K562 (cell line): ENCODE data around the gene EGFR. TPM values are rescaled to one million over a fixed set of nuclear protein-coding genes. Genes with fewer than 3 reads are reported as not detected.

ENCODE experiments used
- ATAC-seq: fragments of 200-7000 bp; cut with Tn5 transposase; 3 replicates; pipeline ENCODE4 v1.9.1; 2020; ENCODE audit warnings: moderate library complexity
- BruUV-seq: library from RNA; stranded (reverse); fragments of 400-500 nt; replicated peaks from 2 replicates; lab custom pipeline; 2021; lab: Mats Ljungman, UMichigan
- CTCF ChIA-PET: fragments of 300-600 bp; formaldehyde crosslinking; extraction: SDS; loops from one replicate; lab custom pipeline; 2021; ENCODE audit warnings: low intra/inter-chr PET ratio; lab: Yijun Ruan, JAX
- POLR2A ChIA-PET: fragments of 300-600, 350-650 bp; sonication (Branson Sonifier 250); formaldehyde crosslinking; extraction: SDS; loops from one replicate; lab custom pipeline; 2021; ENCODE audit warnings: antibody characterized with exemption, inconsistent platforms; lab: Yijun Ruan, JAX
- DNase-seq, 4 experiments: peaks; one replicate each; pipeline versions ENCODE4 v3.0.0 to v3.0.0-alpha.2; 2011 to 2018; ENCODE audit warnings: low spot score in 3 of 4, mixed read lengths in 3 of 4; ENCODE audit errors: extremely low read depth in 1 of 4
- FAIRE-seq: peaks from 2 replicates; lab custom pipeline; 2011; peaks lifted over from hg19 to GRCh38; lab: Jason Lieb, UNC
- H2AFZ ChIP-seq: 2 replicates; pipeline ENCODE4 v1.6.0; 2011; ENCODE audit warnings: low read depth, low read length, control low read depth, inconsistent platforms
- H3K27ac ChIP-seq: fragments of 200-600 bp; 3 replicates; pipeline ENCODE4 v1.8.0; 2011; ENCODE audit warnings: low read depth, mild to moderate bottlenecking, control low read depth, inconsistent platforms, low read length, moderate library complexity, mixed read lengths; ENCODE audit errors: extremely low read depth
- H3K27me3 ChIP-seq, 2 experiments: fragments of 300-600 bp in 1 of 2; 2 replicates in 1 of 2; 3 replicates in 1 of 2; pipeline versions ENCODE4 v1.6.0 to v1.8.0; 2011; ENCODE audit warnings: inconsistent platforms in 2 of 2, low read length in 2 of 2, mild to moderate bottlenecking in 1 of 2, mixed read lengths in 1 of 2, moderate library complexity in 1 of 2; ENCODE audit not compliant: control insufficient read depth in 2 of 2, insufficient read depth in 2 of 2
- H3K36me3 ChIP-seq: fragments of 300-600 bp; 3 replicates; pipeline ENCODE4 v1.8.0; 2011; ENCODE audit warnings: mild to moderate bottlenecking, low read length, inconsistent platforms; ENCODE audit not compliant: control insufficient read depth, insufficient read depth
- H3K4me1 ChIP-seq, 2 experiments: fragments of 200-600 bp in 1 of 2; replicated peaks in 1 of 2; 2 replicates in 1 of 2; 3 replicates in 1 of 2; pipeline versions ENCODE4 v1.5.1 to v1.8.0; 2011; ENCODE audit warnings: inconsistent platforms in 2 of 2, low read length in 2 of 2, mild to moderate bottlenecking in 1 of 2, mixed read lengths in 1 of 2, moderate library complexity in 1 of 2; ENCODE audit not compliant: control insufficient read depth in 2 of 2, insufficient read depth in 2 of 2
- H3K4me2 ChIP-seq: 2 replicates; pipeline ENCODE4 v1.6.1; 2011; ENCODE audit warnings: low read length, control low read depth, inconsistent platforms, mixed read lengths; ENCODE audit not compliant: insufficient read depth
- H3K4me3 ChIP-seq: fragments of 200-600 bp; sonication (generic), shearing (Covaris generic); 2 replicates; pipeline ENCODE4 v1.5.1; 2016; ENCODE audit warnings: control low read depth, inconsistent platforms
- H3K79me2 ChIP-seq: fragments of 200-600 bp; 3 replicates; pipeline ENCODE4 v1.8.0; 2011; ENCODE audit warnings: low read length, inconsistent platforms; ENCODE audit not compliant: control insufficient read depth, insufficient read depth
- H3K9ac ChIP-seq, 2 experiments: 2 replicates each; pipeline versions ENCODE4 v1.6.0 to v1.6.1; 2011; ENCODE audit warnings: low read depth in 2 of 2, low read length in 2 of 2, control low read depth in 1 of 2, inconsistent platforms in 1 of 2, mild to moderate bottlenecking in 1 of 2, mixed read lengths in 1 of 2; ENCODE audit not compliant: insufficient read depth in 1 of 2
- H3K9me1 ChIP-seq: one replicate; pipeline ENCODE4 v1.6.0; 2011; ENCODE audit warnings: inconsistent platforms, mild to moderate bottlenecking, low read length, moderate library complexity; ENCODE audit not compliant: control insufficient read depth, insufficient read depth
- H3K9me3 ChIP-seq: replicated peaks from 2 replicates; pipeline ENCODE4 v1.5.1; 2011; ENCODE audit warnings: low read depth, low read length, inconsistent platforms; ENCODE audit not compliant: control insufficient read depth, insufficient read depth
- H4K20me1 ChIP-seq: replicated peaks from 2 replicates; pipeline ENCODE4 v1.6.1; 2011; ENCODE audit warnings: low read length, inconsistent platforms, mixed read lengths; ENCODE audit not compliant: control insufficient read depth, insufficient read depth
- EGR1 ChIP-seq: fragments of 450-650 bp; conservative IDR thresholded peaks from 2 replicates; pipeline ENCODE4 v1.6.1; 2017; ENCODE audit warnings: mild to moderate bottlenecking
- HNRNPL ChIP-seq: fragments of 200-400 bp; formaldehyde crosslinking; IDR thresholded peaks from 2 replicates; pipeline ENCODE4 v1.6.1; 2017; ENCODE audit warnings: low read depth, mild to moderate bottlenecking, low read length
- NELFE ChIP-seq: IDR thresholded peaks from 2 replicates; pipeline ENCODE4 v1.6.1; 2011; ENCODE audit warnings: mild to moderate bottlenecking; ENCODE audit not compliant: insufficient read depth, insufficient read length
- OTX1 ChIP-seq: fragments of 450-650 bp; formaldehyde crosslinking; IDR thresholded peaks from 2 replicates; pipeline ENCODE4 v1.4.0; 2022; ENCODE audit warnings: mild to moderate bottlenecking
- PREB ChIP-seq: sonication (generic); formaldehyde crosslinking; IDR thresholded peaks from 2 replicates; pipeline ENCODE4 v1.8.1; 2023; ENCODE audit warnings: mild to moderate bottlenecking, missing genetic modification reagents
- ZNF639 ChIP-seq, 2 experiments: fragments of 200-800 bp in 1 of 2; sonication (Bioruptor generic) in 1 of 2; sonication (generic) in 1 of 2; formaldehyde crosslinking in 1 of 2; IDR thresholded peaks in 1 of 2; conservative IDR thresholded peaks in 1 of 2; 2 replicates each; pipeline versions ENCODE4 v1.5.0 to v1.6.1; 2016 to 2020; ENCODE audit warnings: missing compliant biosample characterization in 1 of 2, missing genetic modification characterization in 1 of 2, missing genetic modification reagents in 1 of 2
- WGBS: fragments of 100-300 bp; shearing (Covaris generic); methylation state at CpG from one replicate; pipeline ENCODE4 v1.1.6; 2016; ENCODE audit warnings: low coverage, mixed read lengths; ENCODE audit not compliant: insufficient coverage; ENCODE audit errors: missing lambda C conversion rate; 5-methylcytosine and 5-hydroxymethylcytosine counted together
- in situ Hi-C: fragments of 300-500 bp; cut with MboI; formaldehyde crosslinking; loops from 4 replicates; pipeline ENCODE4 v1.15.0; 2018; ENCODE audit warnings: inconsistent platforms, mixed read lengths
- intact Hi-C: fragments of 100-400 bp; cut with micrococcal nuclease; formaldehyde crosslinking; loops from 2 replicates; pipeline ENCODE4 v1.14.2; 2022
- polyA plus RNA-seq, 8 experiments: library from polyadenylated mRNA; depleted of rRNA in 4 of 8; stranded (reverse) in 5 of 8; unstranded in 3 of 8; fragments of >200 nt; fragmentation: Nextera tagmentation in 2 of 8; fragmentation: Illumina TruSeq in 1 of 8; extraction: Ambion mirVana in 2 of 8; extraction: Trizol in 1 of 8; gene quantifications; 2 replicates each; pipeline versions ENCODE4 v1.2.1 to v1.2.3, GENCODE V29; 2011 to 2014; ENCODE audit warnings: inconsistent platforms in 1 of 8, missing spikeins in 1 of 8
- total RNA-seq, 7 experiments: library from RNA; depleted of rRNA in 6 of 7; stranded (reverse); fragments of >200 nt in 6 of 7; fragmentation: Illumina TruSeq in 2 of 7; extraction: Trizol in 2 of 7; gene quantifications; 2 replicates each; pipeline versions ENCODE4 v1.2.1 to v1.2.3, GENCODE V29; 2011 to 2021; ENCODE audit warnings: low replicate concordance in 1 of 7

EGFR gene
- total and polyA plus RNA-seq, 9 of the 15 experiments (the other 6 are each of a cell fraction or from before 2014, with no cell fraction given) = 0.13 TPM; not detected in 8

GRCh38 chr7:55024776-55025175, 6.0 kb downstream of the EGFR start:
- 0% methylated on average over 2 of the region's 2 CpGs for WGBS
- TF ChIP-seq EGR1 (no peak), ZNF639 (CRISPR knock-in tag; conservative IDR thresholded peaks at IDR 0.05 in 1 of 2, IDR thresholded peaks at IDR 0.05 in 1 of 2) (no peak), OTX1 (CRISPR knock-in tag) (no peak), HNRNPL (no peak), PREB (CRISPR knock-in tag) (no peak), NELFE (no peak)
- TF ChIP-seq, all 486 proteins: peak for 0
- no peak overlapping the region for H3K4me2 ChIP-seq
- POLR2A ChIA-PET = interaction anchor here (1.7 kb wide), 1 partner anchor 12 kb away, joined by 4 read pairs; no protein-coding TSS in a partner anchor
- in situ Hi-C loops (no loop called here), intact Hi-C loops (no loop called here)
- peaks cover 3 to 23% of the 10 kb centered on the region in 2 experiments; a peak in 3 of 5 replicates for H3K27me3 ChIP-seq
- no peak overlapping the region for H3K4me3 ChIP-seq
- no peak overlapping the region for H3K9ac ChIP-seq
- FAIRE-seq (no peak), DNase-seq (no peak), ATAC-seq (no peak)
- H3K4me1 ChIP-seq = no peaks in the 10 kb centered on the region
- no peak overlapping the region for H2AFZ ChIP-seq
- H3K79me2 ChIP-seq = no peaks in the 10 kb centered on the region
- H4K20me1 ChIP-seq = no peaks in the 10 kb centered on the region
- no peaks in the 10 kb centered on the region for H3K36me3 ChIP-seq
- H3K9me3 ChIP-seq = no peaks in the 10 kb centered on the region
- no peaks in the 10 kb centered on the region for H3K9me1 ChIP-seq
- CTCF ChIA-PET = no interaction called here
- H3K27ac ChIP-seq = no peak overlapping the region
- BruUV-seq = no TSS peak
